ENCODE data around the gene C3orf80. TPM values are rescaled to one million over a fixed set of nuclear protein-coding genes. Genes with fewer than 3 reads are reported as not detected.

The C3orf80 gene
- total RNA-seq, 6 experiments from 2014 or later = 0.26 to 0.95 (median 0.47) TPM

DNA sequence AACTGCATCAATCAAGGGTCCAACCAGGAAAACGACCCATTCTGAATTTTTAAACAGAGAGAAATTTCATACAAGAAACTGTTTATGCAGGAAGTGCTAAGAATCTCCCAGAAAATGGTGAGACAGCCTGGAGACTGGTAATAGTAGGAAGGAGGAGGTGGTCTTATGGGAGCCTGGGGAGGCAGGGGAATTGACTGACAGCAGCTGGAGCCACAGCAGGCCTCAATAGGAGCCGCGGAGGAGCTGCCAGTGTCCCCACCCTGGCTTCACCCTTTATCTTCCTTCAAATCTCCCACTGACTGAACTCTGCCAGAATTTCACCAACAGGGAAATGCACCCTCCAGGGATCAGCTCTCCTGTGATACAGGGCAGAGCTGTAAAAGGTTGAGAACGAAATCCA lies 7.5 kb upstream of the C3orf80 start:
- Mint-ChIP-seq H3K27ac (no peak overlapping the region), H3K4me3 (no peak overlapping the region), H3K27me3 (ENCODE audit: insufficient read depth) (no peaks in the 10 kb centered on the region; the same call in 1 of the 2 replicates), H3K36me3 (ENCODE audit: low read depth) (no peaks in the 10 kb centered on the region), H3K4me1 (ENCODE audit: low read depth) (no peaks in the 10 kb centered on the region; the same call in 1 of the 2 replicates), H3K9me3 (no peaks in the 10 kb centered on the region)
- TF ChIP-seq, protein P1, sequence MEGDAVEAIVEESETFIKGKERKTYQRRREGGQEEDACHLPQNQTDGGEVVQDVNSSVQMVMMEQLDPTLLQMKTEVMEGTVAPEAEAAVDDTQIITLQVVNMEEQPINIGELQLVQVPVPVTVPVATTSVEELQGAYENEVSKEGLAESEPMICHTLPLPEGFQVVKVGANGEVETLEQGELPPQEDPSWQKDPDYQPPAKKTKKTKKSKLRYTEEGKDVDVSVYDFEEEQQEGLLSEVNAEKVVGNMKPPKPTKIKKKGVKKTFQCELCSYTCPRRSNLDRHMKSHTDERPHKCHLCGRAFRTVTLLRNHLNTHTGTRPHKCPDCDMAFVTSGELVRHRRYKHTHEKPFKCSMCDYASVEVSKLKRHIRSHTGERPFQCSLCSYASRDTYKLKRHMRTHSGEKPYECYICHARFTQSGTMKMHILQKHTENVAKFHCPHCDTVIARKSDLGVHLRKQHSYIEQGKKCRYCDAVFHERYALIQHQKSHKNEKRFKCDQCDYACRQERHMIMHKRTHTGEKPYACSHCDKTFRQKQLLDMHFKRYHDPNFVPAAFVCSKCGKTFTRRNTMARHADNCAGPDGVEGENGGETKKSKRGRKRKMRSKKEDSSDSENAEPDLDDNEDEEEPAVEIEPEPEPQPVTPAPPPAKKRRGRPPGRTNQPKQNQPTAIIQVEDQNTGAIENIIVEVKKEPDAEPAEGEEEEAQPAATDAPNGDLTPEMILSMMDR (IDR thresholded peaks at IDR 0.05) = no peak
- DNase-seq = no peak

DNA sequence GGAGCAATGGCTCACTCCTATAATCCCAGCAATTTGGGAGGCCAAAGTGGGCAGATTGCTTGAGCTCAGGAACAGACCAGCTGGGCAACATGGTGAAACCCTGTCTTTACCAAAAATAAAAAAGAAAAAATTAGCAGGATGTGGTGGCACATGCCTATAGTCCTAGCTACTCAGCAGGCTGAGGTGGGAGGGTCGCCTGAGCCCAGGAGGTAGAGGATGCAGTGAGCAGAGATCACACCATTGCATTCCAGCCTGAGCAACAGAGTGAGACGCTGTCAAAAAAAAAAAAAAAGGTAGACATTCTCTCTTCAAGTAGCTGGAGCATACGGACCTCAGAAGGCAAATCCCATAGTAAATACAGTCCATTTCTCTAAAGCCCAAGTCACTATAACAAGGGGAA lies 7.1 kb upstream of the C3orf80 start:
- Mint-ChIP-seq H3K36me3 (ENCODE audit: low read depth) (no peaks in the 10 kb centered on the region), H3K27me3 (ENCODE audit: insufficient read depth) (no peaks in the 10 kb centered on the region; the same call in 1 of the 2 replicates), H3K9me3 (no peaks in the 10 kb centered on the region), H3K4me3 (no peak overlapping the region), H3K27ac (no peak overlapping the region), H3K4me1 (ENCODE audit: low read depth) (no peaks in the 10 kb centered on the region; the same call in 1 of the 2 replicates)
- DNase-seq = no peak
- TF ChIP-seq, protein P1 (IDR thresholded peaks at IDR 0.05) = no peak

DNA sequence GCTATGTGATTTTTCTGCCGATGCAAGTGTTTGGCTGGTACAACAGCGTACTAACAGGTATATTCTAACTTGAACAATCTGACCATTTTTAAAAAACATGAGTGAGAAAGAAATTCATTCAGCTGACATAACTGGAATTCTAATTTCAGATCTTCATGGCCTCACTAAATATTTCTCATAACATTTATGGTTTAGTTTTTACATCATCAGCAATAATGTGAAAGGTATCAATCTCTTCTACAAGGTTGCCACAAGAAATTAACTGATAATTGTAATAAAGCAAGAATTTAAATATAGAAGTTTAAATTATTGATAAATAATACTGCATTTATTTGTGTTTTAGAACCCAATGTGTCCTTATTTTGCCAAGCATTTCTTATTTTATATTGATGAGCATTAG lies 5.2 kb upstream of the C3orf80 start:
- H3K27me3 Mint-ChIP-seq (ENCODE audit: insufficient read depth) = no peaks in the 10 kb centered on the region; the same call in 1 of the 2 replicates
- H3K36me3 Mint-ChIP-seq (ENCODE audit: low read depth) = no peaks in the 10 kb centered on the region
- DNase-seq = no peak
- no peaks in the 10 kb centered on the region for H3K9me3 Mint-ChIP-seq
- H3K4me3 Mint-ChIP-seq = no peak overlapping the region
- TF ChIP-seq, protein P1 (IDR thresholded peaks at IDR 0.05) = no peak
- H3K27ac Mint-ChIP-seq = no peak overlapping the region
- H3K4me1 Mint-ChIP-seq (ENCODE audit: low read depth) = no peaks in the 10 kb centered on the region; the same call in none of the 2 replicates

DNA sequence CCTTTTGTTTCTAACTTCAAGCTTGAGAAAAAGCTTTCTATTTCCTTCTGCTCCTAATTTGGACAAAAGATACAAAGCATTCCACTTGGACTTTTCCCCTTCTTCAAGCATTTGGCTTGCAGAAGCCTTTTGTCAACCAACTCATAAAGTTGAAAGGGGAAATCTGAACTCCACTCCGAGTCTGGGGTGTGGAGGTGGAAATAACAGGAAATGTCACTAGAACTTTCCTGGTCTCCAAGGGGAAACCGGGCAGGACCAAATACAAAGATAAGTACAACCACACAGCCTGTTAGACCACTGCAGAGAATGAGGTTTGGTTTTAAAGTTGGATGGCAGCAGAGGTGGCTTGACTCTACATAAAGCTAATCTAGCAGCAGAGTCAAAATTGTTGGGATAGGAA lies 4.2 kb upstream of the C3orf80 start:
- TF ChIP-seq, protein P1 (IDR thresholded peaks at IDR 0.05) = no peak
- H3K27me3 Mint-ChIP-seq (ENCODE audit: insufficient read depth) = no peaks in the 10 kb centered on the region; the same call in 1 of the 2 replicates
- H3K4me3 Mint-ChIP-seq = no peak overlapping the region
- no peak for DNase-seq
- no peak overlapping the region for H3K27ac Mint-ChIP-seq
- H3K9me3 Mint-ChIP-seq = no peaks in the 10 kb centered on the region
- no peaks in the 10 kb centered on the region; the same call in none of the 2 replicates for H3K4me1 Mint-ChIP-seq (ENCODE audit: low read depth)
- H3K36me3 Mint-ChIP-seq (ENCODE audit: low read depth) = no peaks in the 10 kb centered on the region

DNA sequence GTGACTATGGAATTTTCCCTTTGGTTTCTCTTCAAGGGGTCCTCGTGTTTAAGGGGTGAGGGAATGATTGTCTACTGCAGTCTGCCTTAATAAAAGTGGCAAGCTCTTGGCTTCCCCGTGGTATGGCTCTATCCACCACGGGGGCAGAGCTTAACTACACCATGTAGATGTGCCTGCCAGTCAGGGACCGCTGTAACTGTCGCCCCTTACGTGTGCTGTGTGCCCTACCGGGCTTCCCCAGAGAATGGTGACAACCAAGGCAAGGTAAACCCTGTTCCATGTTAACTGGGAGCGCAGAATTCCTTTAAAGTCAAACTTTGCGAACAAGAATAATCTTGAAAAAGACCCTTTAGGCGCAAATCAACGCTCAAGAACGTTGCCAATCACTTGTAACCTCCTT lies 966 bp upstream of the C3orf80 start:
- H3K27ac Mint-ChIP-seq = no peak overlapping the region
- peaks cover 6% of the 10 kb centered on the region for H3K4me1 Mint-ChIP-seq (ENCODE audit: low read depth)
- TF ChIP-seq, protein P1 (IDR thresholded peaks at IDR 0.05) = no peak
- H3K36me3 Mint-ChIP-seq (ENCODE audit: low read depth) = no peaks in the 10 kb centered on the region
- no peak for DNase-seq
- no peaks in the 10 kb centered on the region for H3K9me3 Mint-ChIP-seq
- no peaks in the 10 kb centered on the region for H3K27me3 Mint-ChIP-seq (ENCODE audit: insufficient read depth)
- H3K4me3 Mint-ChIP-seq = no peak overlapping the region

DNA sequence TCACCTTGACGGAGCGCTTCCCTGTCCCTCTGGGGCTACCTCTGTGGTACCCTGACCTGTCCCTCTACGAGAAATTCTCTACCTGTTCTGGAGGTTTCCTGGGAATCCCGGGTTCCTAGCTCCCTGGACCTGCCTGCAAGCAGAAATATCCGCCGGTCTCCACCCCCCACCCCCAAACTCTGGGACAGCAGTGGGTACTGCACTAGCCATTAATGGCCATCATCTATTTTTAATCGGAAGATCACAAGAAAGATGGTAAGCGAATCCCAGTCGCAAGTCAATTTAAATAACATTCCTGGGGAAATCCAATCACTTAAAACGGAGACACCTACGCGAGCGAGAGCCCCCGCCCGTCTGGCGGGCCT lies 429 bp upstream of the C3orf80 start:
- Mint-ChIP-seq H3K36me3 (ENCODE audit: low read depth) (no peaks in the 10 kb centered on the region), H3K27me3 (ENCODE audit: insufficient read depth) (no peaks in the 10 kb centered on the region)

More for the DNA sequence above, 429 bp upstream of the C3orf80 start:
- no peak overlapping the region for H3K27ac Mint-ChIP-seq
- H3K4me3 Mint-ChIP-seq = peak overlapping the region; percentile 77
- H3K9me3 Mint-ChIP-seq = no peaks in the 10 kb centered on the region
- TF ChIP-seq, protein P1 (IDR thresholded peaks at IDR 0.05) = no peak
- peaks cover 6% of the 10 kb centered on the region for H3K4me1 Mint-ChIP-seq (ENCODE audit: low read depth)
- DNase-seq = no peak
